ENCODE data around the gene RGS6.

RGS6 gene

GRCh38 chr14:72582582-72582981, 650.4 kb downstream of the RGS6 start:
- no peak overlapping the region for H3K9ac ChIP-seq (ENCODE audit: low read length)
- no peaks in the 10 kb centered on the region for H3K4me1 ChIP-seq (ENCODE audit: control insufficient read depth, insufficient read depth, low read length)
- H3K4me3 ChIP-seq (ENCODE audit: low read depth, low read length): no peak overlapping the region
- no peak overlapping the region for H3K27ac ChIP-seq (ENCODE audit: low read depth, low read length)
- H3K9me3 ChIP-seq (ENCODE audit: control insufficient read depth, insufficient read depth, low read depth, low read length): no peaks in the 10 kb centered on the region
- no peaks in the 10 kb centered on the region for H3K36me3 ChIP-seq (ENCODE audit: control insufficient read depth, insufficient read depth, low read length)
- H3K27me3 ChIP-seq (ENCODE audit: control insufficient read depth, insufficient read depth, low read length): no peaks in the 10 kb centered on the region

GRCh38 chr14:72583316-72584272, 651.4 kb downstream of the RGS6 start:
- H3K4me1 ChIP-seq (ENCODE audit: control insufficient read depth, insufficient read depth, low read length): no peaks in the 10 kb centered on the region
- no peak overlapping the region for H3K27ac ChIP-seq (ENCODE audit: low read depth, low read length)
- H3K9me3 ChIP-seq (ENCODE audit: control insufficient read depth, insufficient read depth, low read depth, low read length): no peaks in the 10 kb centered on the region
- no peaks in the 10 kb centered on the region for H3K36me3 ChIP-seq (ENCODE audit: control insufficient read depth, insufficient read depth, low read length)
- H3K4me3 ChIP-seq (ENCODE audit: low read depth, low read length): no peak overlapping the region
- no peak overlapping the region for H3K9ac ChIP-seq (ENCODE audit: low read length)
- H3K27me3 ChIP-seq (ENCODE audit: control insufficient read depth, insufficient read depth, low read length): no peaks in the 10 kb centered on the region

GRCh38 chr14:72588521-72588920, 656.3 kb downstream of the RGS6 start:
- Histone ChIP-seq H3K9me3 (ENCODE audit: control insufficient read depth, insufficient read depth, low read depth, low read length) (no peaks in the 10 kb centered on the region), H3K27me3 (ENCODE audit: control insufficient read depth, insufficient read depth, low read length) (no peaks in the 10 kb centered on the region), H3K36me3 (ENCODE audit: control insufficient read depth, insufficient read depth, low read length) (no peaks in the 10 kb centered on the region), H3K4me1 (ENCODE audit: control insufficient read depth, insufficient read depth, low read length) (no peaks in the 10 kb centered on the region), H3K27ac (ENCODE audit: low read depth, low read length) (no peak overlapping the region), H3K4me3 (ENCODE audit: low read depth, low read length) (no peak overlapping the region), H3K9ac (ENCODE audit: low read length) (no peak overlapping the region)

- H3K4me1 ChIP-seq (ENCODE audit: control insufficient read depth, insufficient read depth, low read length): no peaks in the 10 kb centered on the region
- H3K27me3 ChIP-seq (ENCODE audit: control insufficient read depth, insufficient read depth, low read length): no peaks in the 10 kb centered on the region
- no peak overlapping the region for H3K4me3 ChIP-seq (ENCODE audit: low read depth, low read length)
- no peak overlapping the region for H3K9ac ChIP-seq (ENCODE audit: low read length)
- H3K36me3 ChIP-seq (ENCODE audit: control insufficient read depth, insufficient read depth, low read length): no peaks in the 10 kb centered on the region
- H3K9me3 ChIP-seq (ENCODE audit: control insufficient read depth, insufficient read depth, low read depth, low read length): no peaks in the 10 kb centered on the region
- no peak overlapping the region for H3K27ac ChIP-seq (ENCODE audit: low read depth, low read length)
Measured at GRCh38 chr14:72589652-72590051, 657.4 kb downstream of the RGS6 start.

- Histone ChIP-seq H3K4me3 (ENCODE audit: low read depth, low read length) (no peak overlapping the region), H3K27me3 (ENCODE audit: control insufficient read depth, insufficient read depth, low read length) (no peaks in the 10 kb centered on the region), H3K4me1 (ENCODE audit: control insufficient read depth, insufficient read depth, low read length) (no peaks in the 10 kb centered on the region), H3K27ac (ENCODE audit: low read depth, low read length) (no peak overlapping the region), H3K9ac (ENCODE audit: low read length) (no peak overlapping the region), H3K9me3 (ENCODE audit: control insufficient read depth, insufficient read depth, low read depth, low read length) (no peaks in the 10 kb centered on the region), H3K36me3 (ENCODE audit: control insufficient read depth, insufficient read depth, low read length) (no peaks in the 10 kb centered on the region)
Measured at GRCh38 chr14:72590577-72590976, 658.3 kb downstream of the RGS6 start.

GRCh38 chr14:72591391-72591790, 659.2 kb downstream of the RGS6 start:
- no peaks in the 10 kb centered on the region for H3K9me3 ChIP-seq (ENCODE audit: control insufficient read depth, insufficient read depth, low read depth, low read length)
- H3K4me3 ChIP-seq (ENCODE audit: low read depth, low read length): no peak overlapping the region
- no peak overlapping the region for H3K27ac ChIP-seq (ENCODE audit: low read depth, low read length)
- H3K27me3 ChIP-seq (ENCODE audit: control insufficient read depth, insufficient read depth, low read length): no peaks in the 10 kb centered on the region
- no peaks in the 10 kb centered on the region for H3K36me3 ChIP-seq (ENCODE audit: control insufficient read depth, insufficient read depth, low read length)
- H3K9ac ChIP-seq (ENCODE audit: low read length): no peak overlapping the region
- H3K4me1 ChIP-seq (ENCODE audit: control insufficient read depth, insufficient read depth, low read length): no peaks in the 10 kb centered on the region

GRCh38 chr14:72594099-72594901, 662.1 kb downstream of the RGS6 start:
- Histone ChIP-seq H3K27me3 (ENCODE audit: control insufficient read depth, insufficient read depth, low read length) (no peaks in the 10 kb centered on the region), H3K27ac (ENCODE audit: low read depth, low read length) (no peak overlapping the region), H3K9ac (ENCODE audit: low read length) (no peak overlapping the region), H3K9me3 (ENCODE audit: control insufficient read depth, insufficient read depth, low read depth, low read length) (no peaks in the 10 kb centered on the region), H3K36me3 (ENCODE audit: control insufficient read depth, insufficient read depth, low read length) (no peaks in the 10 kb centered on the region), H3K4me3 (ENCODE audit: low read depth, low read length) (no peak overlapping the region), H3K4me1 (ENCODE audit: control insufficient read depth, insufficient read depth, low read length) (no peaks in the 10 kb centered on the region)

GRCh38 chr14:72595152-72595862, 663.1 kb downstream of the RGS6 start:
- H3K4me3 ChIP-seq (ENCODE audit: low read depth, low read length): no peak overlapping the region
- no peak overlapping the region for H3K9ac ChIP-seq (ENCODE audit: low read length)
- H3K4me1 ChIP-seq (ENCODE audit: control insufficient read depth, insufficient read depth, low read length): peaks cover 8% of the 10 kb centered on the region; the same call in 1 of the 2 replicates
- H3K9me3 ChIP-seq (ENCODE audit: control insufficient read depth, insufficient read depth, low read depth, low read length): no peaks in the 10 kb centered on the region
- H3K27me3 ChIP-seq (ENCODE audit: control insufficient read depth, insufficient read depth, low read length): no peaks in the 10 kb centered on the region
- H3K27ac ChIP-seq (ENCODE audit: low read depth, low read length): no peak overlapping the region
- no peaks in the 10 kb centered on the region for H3K36me3 ChIP-seq (ENCODE audit: control insufficient read depth, insufficient read depth, low read length)

- Histone ChIP-seq H3K9me3 (ENCODE audit: control insufficient read depth, insufficient read depth, low read depth, low read length) (no peaks in the 10 kb centered on the region), H3K9ac (ENCODE audit: low read length) (no peak overlapping the region), H3K36me3 (ENCODE audit: control insufficient read depth, insufficient read depth, low read length) (no peaks in the 10 kb centered on the region), H3K27me3 (ENCODE audit: control insufficient read depth, insufficient read depth, low read length) (no peaks in the 10 kb centered on the region), H3K4me3 (ENCODE audit: low read depth, low read length) (no peak overlapping the region), H3K27ac (ENCODE audit: low read depth, low read length) (no peak overlapping the region), H3K4me1 (ENCODE audit: control insufficient read depth, insufficient read depth, low read length) (peaks cover 17% of the 10 kb centered on the region; the same call in 1 of the 2 replicates)
Measured at GRCh38 chr14:72597252-72598233, 665.3 kb downstream of the RGS6 start.

- no peak overlapping the region for H3K4me3 ChIP-seq (ENCODE audit: low read depth, low read length)
- H3K36me3 ChIP-seq (ENCODE audit: control insufficient read depth, insufficient read depth, low read length): no peaks in the 10 kb centered on the region
- no peaks in the 10 kb centered on the region for H3K9me3 ChIP-seq (ENCODE audit: control insufficient read depth, insufficient read depth, low read depth, low read length)
- no peaks in the 10 kb centered on the region for H3K27me3 ChIP-seq (ENCODE audit: control insufficient read depth, insufficient read depth, low read length)
- H3K4me1 ChIP-seq (ENCODE audit: control insufficient read depth, insufficient read depth, low read length): peaks cover 17% of the 10 kb centered on the region; the same call in 1 of the 2 replicates
- H3K27ac ChIP-seq (ENCODE audit: low read depth, low read length): no peak overlapping the region
- no peak overlapping the region for H3K9ac ChIP-seq (ENCODE audit: low read length)
Measured at GRCh38 chr14:72598306-72598705, 666.1 kb downstream of the RGS6 start.
